NOMO-1 (cell line): Measurements from ENCODE around the gene SYPL1.
"Not testable (repeated sequence)": the region's sequence is repeated elsewhere in the genome, so short reads cannot be mapped to it uniquely, and the experiment has no call there.

Experiments
- DNase-seq, 2 experiments: peaks; one replicate each; lab custom pipeline; 2025; ENCODE audit not compliant: unreplicated experiment in 2 of 2; lab: John Stamatoyannopoulos, UW

Gene SYPL1

DNA sequence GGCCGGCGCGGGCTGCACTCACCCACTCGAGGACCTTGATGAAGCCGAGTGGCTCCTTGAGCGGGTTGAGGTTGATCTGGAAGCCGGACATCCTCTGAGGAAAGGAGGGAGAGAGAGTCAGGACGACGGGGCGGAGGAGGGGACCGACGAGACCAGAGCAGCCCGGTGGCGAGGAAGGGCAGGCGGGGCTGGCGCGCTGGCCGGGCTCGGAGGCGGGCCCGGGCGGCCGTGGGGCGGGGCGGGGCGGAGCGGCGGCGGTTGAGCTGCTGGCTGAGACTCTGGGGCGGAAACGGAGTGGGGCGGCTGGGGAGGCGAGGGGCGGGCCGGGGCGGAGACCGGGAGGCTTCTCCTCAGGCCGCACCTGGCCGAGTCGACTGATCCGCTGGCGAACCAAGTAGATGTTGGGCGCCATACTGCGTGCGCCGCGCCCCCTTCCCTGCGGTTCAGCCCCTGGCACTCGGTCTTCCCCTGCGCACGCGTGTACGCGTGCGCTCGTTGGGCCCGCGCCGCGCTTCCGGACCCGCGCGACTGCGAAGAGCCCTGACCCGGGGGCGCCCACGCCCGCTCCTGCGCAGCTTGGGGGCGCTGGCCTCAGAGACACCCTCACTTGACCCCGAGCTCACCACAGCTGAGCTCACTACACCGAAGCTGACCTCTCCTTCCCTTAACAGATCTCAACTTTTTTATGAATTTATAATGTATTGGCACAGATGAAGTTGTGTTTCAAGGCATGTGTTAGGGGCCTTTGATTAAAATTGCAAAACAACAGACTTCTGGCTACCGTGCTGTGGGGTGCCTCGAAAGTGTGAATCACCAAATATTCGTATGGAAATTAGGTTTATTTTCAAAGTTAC lies at the start of gene SYPL1:
SYPL1 (minus strand) TSS at position 195 of the 854 bp plus-strand sequence; CDS start at position 91, 104 bp downstream.
- DNase-seq, result peak; percentile 55 to 63

DNA sequence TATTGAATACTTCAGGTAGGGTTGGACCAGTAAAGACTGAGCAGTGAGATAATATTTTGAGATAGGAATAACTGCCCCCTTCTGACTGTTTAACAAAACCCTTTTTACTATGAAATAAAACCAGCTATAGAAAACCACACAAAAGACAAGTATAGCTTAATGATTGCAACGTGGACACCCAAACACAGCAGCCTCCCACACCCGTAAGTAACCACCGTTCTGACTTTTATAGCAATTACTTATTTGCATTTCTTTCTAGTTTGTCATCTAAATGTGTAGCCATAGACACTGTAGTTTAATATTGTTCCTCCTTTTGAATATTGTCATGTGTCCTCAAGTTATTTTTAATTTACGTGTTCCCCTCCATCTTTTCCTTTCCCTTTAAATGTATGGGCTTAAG lies 42.9 kb upstream of the SYPL1 start:
- DNase-seq, result no peak

DNA sequence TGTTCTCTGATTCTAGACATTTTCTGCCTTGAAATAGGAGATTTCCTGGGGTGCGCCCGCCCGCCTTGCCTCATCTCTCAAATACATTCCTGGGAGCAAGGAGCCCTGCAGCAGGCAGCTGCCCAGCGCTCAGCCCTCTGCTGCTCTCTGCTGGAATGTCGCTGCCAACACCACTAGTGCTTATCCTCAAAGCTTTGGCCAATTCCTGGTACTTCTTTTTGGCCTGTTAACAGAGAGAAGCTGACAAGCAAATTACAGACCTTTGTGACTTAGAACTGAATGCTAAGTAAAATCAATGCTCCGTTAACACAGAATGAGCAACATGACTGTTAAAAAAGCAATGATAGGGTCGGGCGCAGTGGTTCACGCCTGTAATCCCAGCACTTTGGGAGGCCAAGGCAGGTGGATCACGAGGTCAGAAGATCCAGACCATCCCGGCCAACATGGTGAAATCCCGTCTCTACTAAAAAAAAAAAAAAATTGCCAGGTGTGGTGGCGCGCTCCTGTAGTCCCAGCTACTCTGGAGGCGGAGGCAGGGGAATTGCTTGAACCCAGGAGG lies 41.9 kb upstream of the SYPL1 start:
- DNase-seq, result peak; percentile 23 to 41

DNA sequence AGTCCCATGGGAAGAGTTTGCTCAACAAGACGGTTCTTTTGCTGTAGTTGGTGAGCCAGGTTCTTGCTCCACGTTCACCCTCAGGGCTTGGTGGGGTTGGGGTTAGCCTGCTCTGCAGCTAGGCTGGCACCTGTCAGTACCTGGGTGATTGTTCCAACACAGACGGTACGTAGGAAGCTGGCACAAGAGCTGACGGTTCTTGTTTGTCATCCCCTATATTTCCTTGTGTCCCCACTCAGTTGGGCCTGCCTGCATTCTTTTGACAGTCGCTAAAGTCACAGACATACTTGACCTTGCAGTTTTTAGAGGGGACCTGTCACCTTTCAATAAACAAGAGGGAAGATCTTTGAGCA lies 40.2 kb upstream of the SYPL1 start:
- DNase-seq, result no peak

DNA sequence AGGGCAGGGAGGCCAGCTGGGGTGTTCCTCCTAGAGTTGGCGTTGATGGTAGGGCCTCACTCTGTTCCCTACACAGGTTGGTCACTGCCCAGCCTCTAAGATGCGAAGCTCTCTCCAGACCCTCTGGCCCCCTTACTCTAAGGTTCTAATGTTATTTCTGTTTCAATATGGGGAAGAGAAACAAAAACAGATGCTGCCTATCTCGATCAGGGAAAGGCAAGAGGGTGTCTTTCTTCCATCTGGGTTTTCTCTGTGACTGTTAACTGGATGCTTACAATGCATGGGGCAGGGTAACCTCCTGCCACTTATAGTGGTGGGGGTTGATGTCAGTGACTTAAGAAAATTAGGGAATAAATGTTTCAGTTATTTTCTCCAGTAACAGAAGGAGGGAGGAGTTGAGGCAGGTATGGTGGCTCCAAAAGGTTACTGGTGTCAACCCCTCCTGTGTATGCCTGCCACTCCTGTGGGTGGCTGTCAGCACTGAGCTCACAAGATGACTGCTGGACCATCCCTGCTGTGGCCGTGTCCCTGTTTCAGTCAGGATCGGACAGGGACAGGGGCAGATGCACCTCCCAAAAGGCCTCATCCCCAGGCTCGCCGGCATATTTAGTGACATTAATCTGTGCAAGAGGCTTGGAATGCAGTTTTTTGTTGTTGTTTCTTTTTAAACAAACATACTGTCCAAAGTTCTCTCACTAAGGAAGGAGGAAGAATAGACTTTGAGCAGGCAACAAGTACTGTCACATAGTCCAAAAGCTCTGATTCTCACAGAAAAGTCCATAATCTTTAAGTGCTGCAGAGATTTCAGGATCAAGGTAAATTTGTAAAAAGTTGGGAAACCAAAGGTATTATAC lies 39.6 kb upstream of the SYPL1 start:
- DNase-seq, result no peak

DNA sequence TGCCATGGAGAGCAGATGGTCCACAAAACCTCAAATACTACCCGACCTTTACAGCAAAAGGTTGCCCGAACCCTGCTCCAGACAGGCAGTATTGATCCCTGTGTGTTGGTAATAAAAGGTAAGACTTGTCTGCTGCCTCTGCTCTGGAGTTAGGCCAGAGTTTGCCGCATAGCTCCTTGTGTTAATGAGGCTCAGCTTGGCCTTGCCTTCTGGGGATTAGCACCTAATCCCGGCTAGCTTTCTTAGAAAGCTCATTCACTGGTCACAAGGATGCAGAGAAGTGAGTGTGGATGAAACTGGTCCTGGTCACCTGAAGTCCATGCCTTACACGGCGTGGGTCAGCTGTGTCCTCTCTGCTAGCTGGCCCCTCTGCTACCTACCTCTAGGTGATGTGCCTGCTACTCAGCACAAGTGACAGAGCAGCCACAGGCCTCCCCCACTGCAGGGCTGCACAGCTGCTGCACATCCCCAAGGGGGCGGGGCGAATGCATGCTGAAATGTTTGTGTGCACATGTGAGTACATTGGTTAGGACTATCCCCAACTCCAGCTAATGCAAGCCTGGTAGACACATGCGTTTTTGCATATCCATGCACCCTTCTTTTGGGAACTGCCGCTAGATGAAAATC lies 31.7 kb upstream of the SYPL1 start:
- DNase-seq, result no peak

DNA sequence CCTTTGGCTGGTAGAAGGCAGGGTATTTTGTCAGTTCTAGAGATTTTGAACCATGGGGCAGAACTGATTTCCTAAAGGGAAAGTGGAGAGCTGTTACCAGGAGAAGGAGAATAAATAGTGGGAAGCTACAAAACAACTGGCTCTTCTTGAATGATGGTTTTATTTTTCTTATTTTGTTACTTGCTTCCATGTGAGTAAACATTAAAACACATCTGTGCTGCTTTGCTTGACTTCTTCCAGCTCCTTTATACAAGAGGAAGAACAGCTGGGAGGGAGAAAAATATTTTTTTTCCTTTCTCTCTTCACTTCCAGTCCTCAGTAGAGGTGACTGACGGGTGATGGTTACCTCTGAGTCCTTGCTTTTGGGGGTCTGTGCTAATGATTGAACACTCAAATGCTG lies 30.0 kb upstream of the SYPL1 start:
- no peak for DNase-seq

DNA sequence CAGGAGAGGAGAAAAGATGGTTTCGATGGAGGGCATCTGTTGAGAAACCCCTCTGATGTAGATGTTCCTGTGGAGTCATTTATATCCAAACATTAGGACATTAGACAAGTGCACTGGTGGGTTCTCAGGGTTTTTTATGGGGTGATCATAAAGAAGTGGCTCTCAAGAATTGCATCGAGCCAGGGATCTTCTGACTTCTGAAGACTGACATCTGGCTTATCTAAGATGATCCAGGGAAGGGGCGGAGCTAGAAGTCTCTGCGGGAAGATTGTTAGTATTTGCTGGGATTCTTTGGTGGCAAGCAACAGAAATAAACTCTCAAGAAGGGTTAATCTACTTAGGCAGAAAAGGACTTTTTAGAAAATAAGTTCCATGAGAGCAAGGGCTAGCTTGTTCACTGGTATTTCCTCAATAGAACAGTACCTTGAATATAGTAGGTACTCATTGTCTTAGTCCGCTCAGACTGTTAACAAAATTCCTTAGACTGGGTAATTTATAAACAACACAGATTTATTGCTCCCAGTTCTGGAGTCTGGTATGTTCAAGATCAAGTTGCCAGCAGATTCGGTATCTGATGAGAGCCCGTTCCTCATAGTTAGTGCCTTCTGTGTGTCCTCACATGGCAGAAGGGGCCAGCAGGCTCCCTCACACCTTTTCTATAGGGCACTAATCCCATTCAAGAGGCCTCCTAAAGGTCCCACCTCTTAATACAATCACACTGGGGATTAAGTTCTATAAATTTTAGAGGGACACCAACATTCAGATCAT lies 28.5 kb upstream of the SYPL1 start:
- DNase-seq, result no peak

DNA sequence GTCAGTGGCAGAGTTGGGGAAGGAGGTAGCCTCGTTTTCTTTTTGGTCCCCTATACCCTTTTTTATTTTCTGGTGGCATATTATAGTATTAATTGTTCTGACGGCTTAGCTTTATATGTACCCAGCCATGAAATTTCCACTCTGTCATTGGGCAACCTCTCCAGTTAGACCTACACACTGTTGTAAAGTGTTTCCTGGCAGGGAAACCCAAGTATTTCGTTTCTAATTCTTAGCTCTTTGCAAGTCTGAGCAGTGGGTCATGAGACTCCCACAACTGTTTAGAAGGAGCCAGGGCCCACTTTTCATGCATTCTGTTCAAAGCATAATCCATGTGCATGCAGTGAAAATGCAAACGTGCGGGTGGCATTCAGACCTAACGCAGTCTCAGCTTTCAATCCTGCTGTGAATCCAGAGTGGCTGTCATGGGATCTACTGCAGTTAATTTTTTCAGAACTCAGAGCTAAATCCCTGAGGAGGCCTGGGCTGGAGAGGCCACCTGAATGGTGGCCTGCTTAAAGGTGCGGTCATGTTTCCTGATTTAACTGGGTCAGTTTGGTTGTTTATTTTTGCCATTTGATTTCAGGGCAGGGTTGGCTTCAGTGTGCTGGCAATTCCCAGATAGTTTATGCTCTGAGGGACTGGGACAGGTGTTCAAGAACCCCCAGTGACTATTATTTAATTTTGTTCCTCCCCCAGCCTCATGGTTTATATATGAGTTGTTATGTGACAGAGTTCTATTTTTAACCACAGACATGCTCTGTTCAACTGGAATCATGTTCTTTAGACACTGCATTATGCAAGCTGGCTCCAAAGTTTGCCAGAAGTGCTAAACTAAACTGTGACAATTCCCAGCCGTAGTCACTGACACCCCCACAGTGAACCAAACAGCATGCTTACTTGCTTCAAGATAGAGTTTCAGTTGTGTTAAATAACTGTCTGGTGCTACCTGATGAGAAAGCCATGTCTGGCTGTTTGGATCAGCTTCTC lies 27.4 kb upstream of the SYPL1 start:
- DNase-seq, result no peak

DNA sequence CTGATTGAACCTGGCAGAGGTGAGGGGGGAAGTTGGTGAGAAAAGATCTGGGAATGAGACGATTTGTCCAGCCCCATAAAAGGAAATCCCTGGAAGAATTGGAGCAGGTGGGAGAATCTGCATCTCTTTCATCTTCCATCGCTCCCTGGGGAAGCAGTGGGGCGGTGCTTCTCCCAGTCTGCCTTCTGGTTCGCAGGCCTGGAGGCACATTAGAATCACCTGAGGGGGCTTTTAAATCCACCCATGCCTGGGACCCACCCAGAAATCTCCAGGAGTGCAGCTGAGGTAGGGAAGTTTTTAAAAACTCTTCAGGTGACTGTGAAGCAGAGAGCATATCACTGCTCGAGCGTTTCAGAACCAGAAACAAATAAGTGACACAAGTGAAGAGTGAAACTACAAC lies 26.7 kb upstream of the SYPL1 start:
- no peak for DNase-seq

DNA sequence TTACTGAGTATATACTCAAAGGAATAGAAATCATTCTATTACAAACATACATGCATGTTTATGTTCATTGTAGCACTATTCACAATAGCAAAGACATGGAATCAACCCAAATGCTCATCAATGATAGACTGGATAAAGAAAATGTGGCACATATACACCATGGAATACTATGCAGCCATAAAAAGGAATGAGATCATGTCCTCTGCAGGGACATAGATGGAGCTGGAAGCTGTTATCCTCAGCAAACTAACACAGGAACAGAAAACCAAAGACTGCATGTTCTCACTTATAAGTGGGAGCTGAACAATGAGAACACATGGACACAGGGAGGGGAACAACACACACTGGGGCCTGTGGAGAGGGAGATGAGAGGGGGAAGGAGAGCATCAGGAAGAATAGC lies 26.1 kb upstream of the SYPL1 start:
- not testable (repeated sequence) for DNase-seq

DNA sequence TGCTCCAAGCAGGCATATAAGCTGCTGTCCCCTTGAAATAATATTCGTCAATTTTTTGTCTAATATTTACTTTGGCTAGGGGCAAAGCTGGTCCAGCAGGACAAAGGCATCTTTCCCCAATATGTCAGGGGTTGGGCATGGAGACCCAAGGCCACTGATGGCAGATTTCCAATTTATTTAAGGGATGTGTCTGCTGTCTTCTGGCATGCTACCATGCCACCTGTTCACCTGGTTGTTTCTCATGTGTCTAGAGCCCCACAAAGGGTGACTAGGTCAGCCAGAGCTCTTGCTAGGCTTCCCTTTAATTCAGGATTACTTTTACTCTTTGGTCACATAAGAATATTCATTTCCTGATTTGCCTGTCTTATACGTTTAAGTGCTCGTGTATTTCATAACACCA lies 22.1 kb upstream of the SYPL1 start:
- DNase-seq, result no peak

DNA sequence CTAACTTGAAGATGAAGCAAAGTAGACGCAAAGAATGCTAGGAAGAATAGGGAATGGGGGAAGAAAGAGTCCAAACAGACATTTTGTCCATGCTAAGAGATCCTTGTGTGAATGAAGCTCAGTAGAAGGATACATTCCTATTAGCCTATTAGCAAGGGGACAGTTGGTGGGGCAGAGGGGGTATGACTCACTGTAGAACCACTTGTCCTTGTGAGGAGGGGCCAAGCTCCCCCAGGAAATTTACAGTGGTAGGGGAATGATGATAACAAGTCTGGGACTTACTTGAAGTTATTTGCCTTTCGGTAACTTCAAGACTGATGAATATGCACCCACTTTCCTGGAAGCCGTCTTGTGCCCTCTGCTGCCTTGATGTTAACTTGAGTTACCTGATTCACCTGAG lies 17.2 kb upstream of the SYPL1 start:
- no peak for DNase-seq

DNA sequence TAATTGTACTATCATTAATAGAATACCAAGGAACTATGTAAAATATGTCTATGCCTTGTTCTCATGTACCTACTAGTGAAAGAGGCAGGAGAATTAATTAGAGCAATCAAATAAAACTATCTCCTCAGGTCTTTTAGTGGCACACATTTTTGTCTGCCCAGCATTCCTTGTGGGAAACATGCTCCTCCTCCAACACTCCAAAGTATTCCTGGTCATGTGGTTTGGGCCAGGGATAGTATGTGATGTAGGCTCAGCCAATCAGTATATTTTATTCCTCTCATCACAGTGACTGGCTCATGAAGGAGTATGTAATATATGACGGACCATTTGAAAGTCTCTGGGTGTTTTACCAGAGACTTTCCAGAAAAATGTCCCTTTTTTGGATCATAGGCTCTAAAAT lies 16.7 kb upstream of the SYPL1 start:
- no peak for DNase-seq

DNA sequence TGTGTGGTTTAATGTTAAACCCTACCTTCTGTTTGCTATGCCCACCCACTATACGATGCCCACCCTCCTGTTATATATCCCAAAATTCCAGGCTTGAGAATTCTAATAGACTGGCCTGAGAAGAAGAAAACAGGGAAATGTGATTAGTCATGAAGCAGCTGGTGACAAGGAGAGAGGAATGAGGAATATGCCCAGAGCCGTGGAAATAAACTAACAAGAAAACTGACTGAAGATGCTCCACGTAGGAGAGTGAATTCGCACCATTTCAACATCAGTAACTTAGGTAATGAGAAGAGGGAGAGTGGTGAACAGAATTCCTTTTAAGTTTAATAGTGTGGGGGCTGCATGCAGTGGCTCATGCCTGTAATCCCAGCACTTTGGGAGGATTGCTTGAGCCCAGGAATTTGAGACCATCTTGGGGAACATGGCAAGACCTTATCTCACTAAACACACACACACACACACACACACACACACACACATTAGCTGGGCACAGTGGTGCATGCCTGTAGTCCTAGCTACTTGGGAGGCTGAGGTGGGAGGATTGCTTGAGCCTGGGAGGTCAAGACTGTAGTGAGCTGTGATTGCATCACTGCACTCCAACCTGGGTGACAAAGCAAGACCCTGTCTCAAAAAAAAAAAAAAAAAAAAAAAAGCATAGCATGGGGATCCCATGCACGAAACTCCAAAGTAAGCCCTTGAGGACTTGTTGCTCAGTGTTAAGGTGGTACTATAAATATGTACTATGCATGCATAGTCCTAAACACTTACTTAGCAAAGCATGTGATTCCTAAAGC lies 16.1 kb upstream of the SYPL1 start:
- no peak for DNase-seq

DNA sequence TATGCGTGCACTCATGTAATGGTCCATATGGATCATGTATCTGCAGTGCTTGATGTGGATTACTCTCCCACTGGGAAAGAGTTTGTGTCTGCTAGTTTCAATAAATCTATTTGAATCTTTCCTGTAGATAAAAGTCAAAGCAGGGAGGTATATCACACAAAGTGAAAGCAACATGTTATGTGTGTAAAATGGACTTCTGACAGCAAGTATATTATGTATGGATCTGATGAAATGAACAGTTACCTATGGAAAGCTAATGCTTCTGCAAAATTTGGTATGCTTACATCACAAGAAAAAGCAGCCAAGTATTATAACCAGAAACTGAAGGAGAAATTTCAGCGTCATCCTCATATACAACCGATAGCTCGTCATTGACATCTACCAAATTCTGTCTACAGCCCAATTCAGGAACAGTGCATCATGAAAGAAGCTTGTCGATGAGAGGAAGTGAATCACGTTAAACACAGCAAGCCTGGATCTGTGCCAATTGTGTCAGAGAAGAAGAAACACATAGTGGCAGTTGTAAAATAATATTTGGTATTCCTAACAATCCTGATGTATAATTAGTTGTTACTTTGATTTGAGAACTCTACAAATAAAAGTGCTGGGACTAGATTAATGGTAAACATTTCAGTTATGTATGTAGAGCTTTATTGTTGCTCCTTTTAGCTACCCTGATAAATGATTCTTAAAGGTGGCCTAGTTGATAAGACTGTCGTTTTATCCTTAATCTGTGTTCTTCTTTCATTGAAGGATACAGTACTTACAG lies 14.2 kb upstream of the SYPL1 start:
- peak in 1 of 2 experiments; percentile 37 for DNase-seq

DNA sequence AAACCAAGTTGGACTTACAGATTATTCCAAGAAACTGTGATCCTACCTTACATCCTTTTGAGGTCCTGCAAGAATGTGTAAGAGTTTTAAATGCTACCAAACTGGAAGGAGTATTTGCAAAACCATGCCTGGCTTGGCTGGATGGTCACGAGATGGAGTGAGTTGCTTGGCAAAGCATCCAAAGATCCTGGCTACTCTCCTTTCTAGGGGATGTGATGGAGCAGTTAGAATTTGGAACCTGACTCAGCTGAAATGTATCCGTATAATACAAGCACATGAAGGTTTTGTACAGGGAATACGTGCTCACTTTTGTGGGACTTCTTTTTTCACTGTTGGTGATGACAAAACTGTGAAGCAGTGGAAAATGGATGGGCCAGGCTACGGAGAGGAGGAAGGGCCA lies 13.3 kb upstream of the SYPL1 start:
- DNase-seq, result no peak

DNA sequence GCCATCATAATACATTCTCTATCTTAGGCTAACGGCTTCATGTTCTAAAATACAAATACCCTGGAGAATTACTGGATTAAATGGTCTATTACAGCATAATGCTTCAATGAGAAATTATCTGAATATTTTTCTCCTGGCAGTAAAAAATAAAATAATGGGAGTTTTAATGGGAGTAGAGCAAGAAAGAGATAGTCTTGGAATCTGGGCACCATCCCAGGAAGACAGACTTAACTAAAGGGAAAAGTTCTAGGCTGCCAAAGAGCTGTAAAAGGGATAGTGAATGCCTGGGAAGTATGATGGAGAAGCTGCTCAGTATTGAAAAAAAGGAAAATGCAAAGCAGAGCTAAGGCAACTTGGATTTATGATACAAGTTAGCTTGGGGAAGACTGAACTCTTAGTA lies 12.1 kb upstream of the SYPL1 start:
- DNase-seq, result no peak
